ENCODE results near the gene CCDC192.

CCDC192 gene

DNA sequence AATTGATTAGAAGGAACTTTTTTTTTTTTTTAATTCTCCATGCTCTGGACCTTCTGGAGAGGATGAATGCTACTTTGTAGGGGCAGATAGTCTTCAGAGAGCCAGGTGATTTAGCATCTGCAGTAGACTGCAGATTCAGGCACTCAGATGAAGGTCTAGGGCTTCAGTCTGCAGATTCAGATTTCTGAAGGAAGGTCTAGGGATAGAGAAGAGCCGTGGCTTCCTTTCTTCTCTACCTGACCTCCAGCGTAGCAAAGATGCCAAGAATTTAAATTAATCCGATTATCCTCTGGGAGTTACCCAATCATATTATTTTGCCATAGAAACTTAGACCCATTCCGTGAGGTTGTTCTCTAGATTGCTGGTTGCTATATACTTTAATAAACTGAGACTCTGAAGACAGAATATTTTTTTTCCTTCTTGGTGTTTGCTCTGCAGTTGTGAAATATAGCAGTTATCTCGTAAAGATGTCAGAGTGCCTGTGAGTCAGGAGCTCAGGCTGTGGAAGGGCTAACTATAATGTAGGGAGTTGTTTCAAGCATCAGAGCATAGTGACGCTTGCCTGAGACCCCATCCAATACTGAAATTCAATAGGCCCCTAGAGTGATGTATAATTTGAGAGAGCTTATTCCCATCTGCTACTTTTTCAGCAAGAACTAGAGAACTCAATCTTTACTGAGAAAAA is 247.7 kb downstream of the CCDC192 start:
- Histone ChIP-seq H3K4me3 (ENCODE audit: low read depth in 1 of 2, low read length in 2 of 2) (no peak overlapping the region), H3K4me1 (ENCODE audit: insufficient read depth, low read length) (peaks cover 14% of the 10 kb centered on the region), H3K9ac (ENCODE audit: low read length) (no peak overlapping the region), H3K9me3 (ENCODE audit: low read length) (no peaks in the 10 kb centered on the region), H3K27me3 (ENCODE audit: control insufficient read depth in 1 of 2, insufficient read depth in 2 of 2, low read length in 2 of 2) (no peaks in the 10 kb centered on the region), H3K27ac (ENCODE audit: low read depth, low read length) (peak overlapping the region; percentile 20), H3K36me3 (ENCODE audit: insufficient read depth, low read length) (no peaks in the 10 kb centered on the region)

DNA sequence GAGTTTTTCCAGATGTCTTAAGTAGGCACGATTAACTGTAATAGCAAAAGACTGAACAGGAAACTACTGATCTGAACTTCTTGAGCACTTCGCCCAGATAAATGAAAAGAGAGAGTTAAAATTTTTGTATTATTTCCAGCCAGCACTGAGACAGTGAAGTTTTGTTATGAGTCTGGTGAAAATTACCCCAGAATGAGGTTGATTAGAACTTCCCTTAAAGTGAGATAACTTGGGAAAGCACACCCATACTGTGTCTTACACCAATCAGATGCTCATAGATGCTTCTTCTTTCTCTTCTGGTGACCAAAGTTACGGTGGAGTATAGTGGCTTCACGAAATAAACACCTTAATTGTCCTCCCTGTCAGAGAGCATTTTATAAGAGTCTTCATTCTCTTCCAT is 248.6 kb downstream of the CCDC192 start:
- H3K9me3 ChIP-seq (ENCODE audit: low read length), result no peaks in the 10 kb centered on the region
- no peak overlapping the region for H3K27ac ChIP-seq (ENCODE audit: low read depth, low read length)
- no peak overlapping the region for H3K9ac ChIP-seq (ENCODE audit: low read length)
- peaks cover 14% of the 10 kb centered on the region for H3K4me1 ChIP-seq (ENCODE audit: insufficient read depth, low read length)
- H3K36me3 ChIP-seq (ENCODE audit: insufficient read depth, low read length), result no peaks in the 10 kb centered on the region
- H3K4me3 ChIP-seq (ENCODE audit: low read depth in 1 of 2, low read length in 2 of 2), result no peak overlapping the region
- no peaks in the 10 kb centered on the region for H3K27me3 ChIP-seq (ENCODE audit: control insufficient read depth in 1 of 2, insufficient read depth in 2 of 2, low read length in 2 of 2)

DNA sequence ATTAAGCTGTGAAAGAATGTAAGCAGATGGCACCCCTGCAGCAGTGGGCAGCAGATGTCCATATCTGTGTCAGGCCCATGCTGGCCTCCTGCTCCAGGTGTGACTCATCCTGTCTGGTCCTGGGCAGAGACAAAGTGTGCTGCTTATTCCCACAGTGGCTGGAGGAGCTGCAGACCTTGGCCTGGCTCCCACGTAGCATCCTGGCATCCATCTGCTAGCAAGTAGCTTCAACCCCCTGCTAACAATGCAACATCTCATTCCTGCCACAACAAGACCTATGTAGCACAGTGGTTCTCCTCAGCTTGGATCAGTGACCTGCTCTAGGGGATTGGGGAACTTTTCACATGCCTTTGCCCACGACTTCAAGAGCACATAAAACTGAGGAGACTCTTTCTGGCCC is 254.0 kb downstream of the CCDC192 start:
- Histone ChIP-seq H3K9ac (ENCODE audit: low read length) (no peak overlapping the region), H3K36me3 (ENCODE audit: insufficient read depth, low read length) (no peaks in the 10 kb centered on the region), H3K9me3 (ENCODE audit: low read length) (no peaks in the 10 kb centered on the region), H3K27ac (ENCODE audit: low read depth, low read length) (no peak overlapping the region), H3K4me1 (ENCODE audit: insufficient read depth, low read length) (peaks cover 40% of the 10 kb centered on the region), H3K27me3 (ENCODE audit: control insufficient read depth in 1 of 2, insufficient read depth in 2 of 2, low read length in 2 of 2) (no peaks in the 10 kb centered on the region), H3K4me3 (ENCODE audit: low read depth in 1 of 2, low read length in 2 of 2) (no peak overlapping the region)

DNA sequence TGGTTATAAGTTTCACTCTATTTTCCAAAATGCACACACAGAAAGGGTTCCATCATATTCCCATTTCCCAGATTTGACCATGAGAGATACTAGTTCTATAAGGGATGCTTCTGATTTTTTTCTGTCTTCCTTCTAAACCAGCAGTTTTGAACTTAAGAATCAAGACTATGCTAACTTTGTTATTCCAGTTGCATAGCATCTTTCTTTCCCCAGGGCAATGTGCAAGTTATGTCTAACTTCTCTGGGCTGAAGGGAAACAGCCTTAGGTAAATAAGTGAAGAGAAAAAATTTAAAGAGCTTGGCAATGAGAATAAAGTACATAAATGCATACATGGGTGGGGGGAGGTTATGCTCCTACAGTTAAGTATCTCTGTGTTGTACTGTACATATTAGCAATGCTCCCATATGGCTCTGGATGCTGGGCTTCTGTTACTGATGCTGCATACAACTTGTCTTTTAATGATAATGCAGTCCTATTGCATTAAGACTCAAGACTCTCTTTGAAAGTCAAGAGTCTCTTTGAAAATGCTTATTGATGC is 254.6 kb downstream of the CCDC192 start:
- H3K27ac ChIP-seq (ENCODE audit: low read depth, low read length), result no peak overlapping the region

DNA sequence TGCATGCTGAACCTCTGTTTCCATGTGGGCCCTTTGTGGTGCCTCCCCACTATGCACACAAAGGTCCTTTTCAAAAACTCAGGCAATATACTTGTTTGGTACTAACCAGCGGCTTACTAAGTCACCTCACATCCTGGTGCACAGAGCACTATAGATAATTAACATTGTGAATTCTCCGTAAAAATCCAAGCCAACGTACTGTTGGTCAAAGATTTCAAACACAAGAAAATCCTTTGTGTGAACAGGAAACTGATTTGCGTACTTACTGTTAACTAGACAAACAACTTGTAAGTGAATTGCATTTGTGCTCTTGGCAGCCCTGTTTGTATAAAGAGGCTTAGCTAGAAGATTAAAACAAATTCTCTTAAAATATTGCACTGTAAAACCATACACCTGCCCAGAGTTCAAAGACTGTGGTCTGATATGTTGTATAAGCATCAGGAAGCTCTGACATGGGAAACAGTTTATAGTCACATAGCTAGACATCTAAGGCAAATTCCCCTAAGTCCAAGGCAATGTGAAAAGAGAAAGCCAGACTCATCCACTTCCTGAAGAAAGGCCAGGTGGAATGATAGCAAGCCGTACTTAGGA is 255.3 kb downstream of the CCDC192 start:
- no peaks in the 10 kb centered on the region for H3K36me3 ChIP-seq (ENCODE audit: insufficient read depth, low read length)
- H3K4me1 ChIP-seq (ENCODE audit: insufficient read depth, low read length), result peaks cover 40% of the 10 kb centered on the region
- H3K9me3 ChIP-seq (ENCODE audit: low read length), result no peaks in the 10 kb centered on the region
- H3K27ac ChIP-seq (ENCODE audit: low read depth, low read length), result peak overlapping the region; percentile 37
- H3K27me3 ChIP-seq (ENCODE audit: control insufficient read depth in 1 of 2, insufficient read depth in 2 of 2, low read length in 2 of 2), result no peaks in the 10 kb centered on the region
- H3K9ac ChIP-seq (ENCODE audit: low read length), result no peak overlapping the region
- no peak overlapping the region for H3K4me3 ChIP-seq (ENCODE audit: low read depth in 1 of 2, low read length in 2 of 2)

More for the DNA sequence above, 254.6 kb downstream of the CCDC192 start:
- H3K36me3 ChIP-seq (ENCODE audit: insufficient read depth, low read length), result no peaks in the 10 kb centered on the region
- peaks cover 40% of the 10 kb centered on the region for H3K4me1 ChIP-seq (ENCODE audit: insufficient read depth, low read length)
- no peaks in the 10 kb centered on the region for H3K9me3 ChIP-seq (ENCODE audit: low read length)
- H3K4me3 ChIP-seq (ENCODE audit: low read depth in 1 of 2, low read length in 2 of 2), result no peak overlapping the region
- H3K27me3 ChIP-seq (ENCODE audit: control insufficient read depth in 1 of 2, insufficient read depth in 2 of 2, low read length in 2 of 2), result no peaks in the 10 kb centered on the region
- no peak overlapping the region for H3K9ac ChIP-seq (ENCODE audit: low read length)

DNA sequence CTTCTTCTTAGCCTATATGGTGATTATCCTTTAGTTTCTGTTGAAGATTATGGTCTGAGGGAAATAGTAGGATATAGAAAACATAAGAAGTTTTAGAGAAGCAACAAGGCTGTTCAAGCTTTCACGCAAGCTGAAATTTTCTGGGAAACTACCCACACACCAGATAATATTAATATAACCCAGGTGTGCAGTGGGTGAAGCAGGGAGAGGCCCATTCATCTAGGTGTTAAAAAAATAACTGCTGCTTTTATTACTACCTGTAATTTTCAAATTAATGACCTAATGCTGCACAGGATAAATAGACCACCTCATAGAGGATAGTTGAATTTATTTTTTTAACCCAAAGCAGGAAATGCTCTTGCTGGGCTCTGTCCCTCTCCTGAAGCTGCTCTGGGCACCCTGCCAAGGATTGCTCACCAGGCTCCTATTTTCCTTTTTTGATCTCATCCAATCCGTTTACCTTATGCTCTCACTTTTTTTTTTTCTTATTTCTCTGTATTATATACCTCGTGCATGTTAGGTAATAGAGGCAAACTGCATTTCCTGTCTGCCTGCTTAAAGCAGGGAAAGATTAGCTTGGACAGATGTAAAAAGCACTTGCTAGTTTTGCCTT is 256.1 kb downstream of the CCDC192 start:
- H3K27ac ChIP-seq (ENCODE audit: low read depth, low read length), result peak overlapping the region; percentile 37
- H3K4me1 ChIP-seq (ENCODE audit: insufficient read depth, low read length), result peaks cover 40% of the 10 kb centered on the region
- no peaks in the 10 kb centered on the region for H3K9me3 ChIP-seq (ENCODE audit: low read length)
- no peaks in the 10 kb centered on the region for H3K27me3 ChIP-seq (ENCODE audit: control insufficient read depth in 1 of 2, insufficient read depth in 2 of 2, low read length in 2 of 2)
- no peak overlapping the region for H3K9ac ChIP-seq (ENCODE audit: low read length)
- H3K36me3 ChIP-seq (ENCODE audit: insufficient read depth, low read length), result no peaks in the 10 kb centered on the region
- no peak overlapping the region for H3K4me3 ChIP-seq (ENCODE audit: low read depth in 1 of 2, low read length in 2 of 2)

DNA sequence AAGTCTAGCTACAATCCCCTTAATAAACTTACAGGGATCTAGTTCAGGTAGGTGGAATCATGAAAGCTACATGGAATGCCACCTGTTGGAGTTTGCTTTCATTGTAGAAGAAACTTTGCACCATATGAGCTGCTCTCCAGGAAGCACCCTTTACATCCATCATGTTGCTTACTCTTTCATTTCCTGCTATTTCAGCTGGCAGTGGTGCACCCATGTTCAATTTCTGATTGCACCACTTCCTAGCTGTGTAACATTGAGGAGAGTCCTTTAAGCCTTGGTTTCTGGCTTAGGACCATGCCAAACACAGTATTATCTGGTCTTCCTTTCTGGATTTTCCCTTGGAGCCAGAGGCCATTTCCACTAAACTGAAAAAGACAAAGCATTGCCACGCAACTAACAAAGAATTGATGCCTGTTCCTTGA is 257.1 kb downstream of the CCDC192 start:
- H3K4me3 ChIP-seq (ENCODE audit: low read depth in 1 of 2, low read length in 2 of 2), result no peak overlapping the region
- no peaks in the 10 kb centered on the region for H3K9me3 ChIP-seq (ENCODE audit: low read length)
- no peak overlapping the region for H3K9ac ChIP-seq (ENCODE audit: low read length)
- peaks cover 40% of the 10 kb centered on the region for H3K4me1 ChIP-seq (ENCODE audit: insufficient read depth, low read length)
- no peaks in the 10 kb centered on the region for H3K27me3 ChIP-seq (ENCODE audit: control insufficient read depth in 1 of 2, insufficient read depth in 2 of 2, low read length in 2 of 2)
- no peak overlapping the region for H3K27ac ChIP-seq (ENCODE audit: low read depth, low read length)
- no peaks in the 10 kb centered on the region for H3K36me3 ChIP-seq (ENCODE audit: insufficient read depth, low read length)

DNA sequence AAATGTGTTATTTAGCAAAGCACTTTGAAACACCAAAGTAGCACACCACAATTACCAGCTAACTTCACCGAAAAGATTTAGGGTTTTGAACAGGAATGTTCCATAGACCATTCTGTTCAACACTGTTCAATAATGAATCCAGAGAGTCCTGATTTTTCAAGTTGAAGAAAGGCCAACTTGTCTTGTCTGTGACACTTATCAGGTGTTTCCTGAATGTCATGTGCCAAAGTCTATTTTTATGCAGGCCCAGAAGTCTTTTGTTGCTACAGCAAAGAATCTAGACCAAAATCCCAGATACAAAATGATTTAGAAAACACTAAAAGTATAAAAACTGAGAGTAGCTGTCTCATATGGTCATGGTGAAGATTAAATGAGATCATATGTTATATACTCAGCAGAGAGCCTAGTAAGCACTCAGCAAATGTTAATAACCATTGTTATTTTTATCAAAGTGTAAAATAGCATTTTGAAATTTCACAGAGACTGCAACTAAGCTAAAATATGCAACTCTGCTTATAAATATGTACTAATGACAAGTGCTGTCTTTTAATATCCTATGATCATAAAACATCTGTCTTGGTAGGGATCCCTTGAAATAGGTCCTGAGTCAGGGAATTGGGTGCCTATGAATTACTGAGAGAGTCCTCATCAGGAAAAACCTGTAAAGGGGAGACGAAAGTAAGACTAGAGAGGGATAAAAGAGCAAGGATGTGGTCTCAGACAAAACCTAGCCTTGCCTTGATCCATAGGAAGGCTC is 258.0 kb downstream of the CCDC192 start:
- Histone ChIP-seq H3K27ac (ENCODE audit: low read depth, low read length) (no peak overlapping the region), H3K36me3 (ENCODE audit: insufficient read depth, low read length) (no peaks in the 10 kb centered on the region), H3K9ac (ENCODE audit: low read length) (no peak overlapping the region), H3K4me3 (ENCODE audit: low read depth in 1 of 2, low read length in 2 of 2) (no peak overlapping the region), H3K27me3 (ENCODE audit: control insufficient read depth in 1 of 2, insufficient read depth in 2 of 2, low read length in 2 of 2) (no peaks in the 10 kb centered on the region), H3K4me1 (ENCODE audit: insufficient read depth, low read length) (peaks cover 40% of the 10 kb centered on the region), H3K9me3 (ENCODE audit: low read length) (no peaks in the 10 kb centered on the region)

DNA sequence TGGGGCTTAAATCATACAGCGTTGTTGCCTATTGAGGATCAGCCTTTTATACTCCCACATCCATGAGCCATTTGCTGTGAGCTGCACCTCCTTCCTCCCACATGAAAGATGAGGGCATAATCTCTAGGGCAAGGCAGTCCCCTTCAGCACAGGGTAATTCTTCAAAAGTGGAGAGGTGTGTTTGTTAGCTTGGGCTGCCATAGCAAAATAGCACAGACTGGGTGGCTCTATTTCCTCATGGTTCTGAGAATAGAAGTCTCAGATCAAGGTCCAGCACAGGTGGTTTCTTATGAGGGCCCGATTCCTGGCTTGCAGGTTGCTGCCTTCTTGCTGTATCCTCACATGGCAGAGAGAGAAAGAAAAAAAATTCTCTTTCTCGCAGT is 258.6 kb downstream of the CCDC192 start:
- Histone ChIP-seq H3K36me3 (ENCODE audit: insufficient read depth, low read length) (no peaks in the 10 kb centered on the region), H3K27ac (ENCODE audit: low read depth, low read length) (no peak overlapping the region), H3K9me3 (ENCODE audit: low read length) (no peaks in the 10 kb centered on the region), H3K9ac (ENCODE audit: low read length) (no peak overlapping the region), H3K27me3 (ENCODE audit: control insufficient read depth in 1 of 2, insufficient read depth in 2 of 2, low read length in 2 of 2) (no peaks in the 10 kb centered on the region), H3K4me3 (ENCODE audit: low read depth in 1 of 2, low read length in 2 of 2) (no peak overlapping the region), H3K4me1 (ENCODE audit: insufficient read depth, low read length) (peaks cover 40% of the 10 kb centered on the region)

DNA sequence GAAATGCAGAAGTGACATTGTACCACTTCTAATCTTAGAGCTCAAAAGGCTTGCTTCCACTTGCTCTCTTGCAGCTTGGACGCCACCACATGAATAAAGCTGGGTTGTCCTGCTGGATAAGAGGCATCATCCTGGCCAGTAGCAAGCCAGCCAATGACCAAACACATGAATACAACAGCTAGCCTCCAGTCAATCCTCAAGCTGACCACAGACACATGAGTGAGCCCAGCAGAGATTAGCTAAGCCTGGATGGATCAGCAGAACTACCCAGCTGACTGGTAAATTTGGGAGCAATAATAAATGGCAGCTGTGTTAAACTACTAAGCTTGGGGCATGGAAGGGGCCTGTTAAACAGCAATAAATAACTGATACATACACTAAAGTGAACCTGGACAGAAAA is 259.3 kb downstream of the CCDC192 start:
- Histone ChIP-seq H3K36me3 (ENCODE audit: insufficient read depth, low read length) (no peaks in the 10 kb centered on the region), H3K9me3 (ENCODE audit: low read length) (no peaks in the 10 kb centered on the region), H3K27me3 (ENCODE audit: control insufficient read depth in 1 of 2, insufficient read depth in 2 of 2, low read length in 2 of 2) (no peaks in the 10 kb centered on the region), H3K4me3 (ENCODE audit: low read depth in 1 of 2, low read length in 2 of 2) (no peak overlapping the region), H3K27ac (ENCODE audit: low read depth, low read length) (no peak overlapping the region), H3K4me1 (ENCODE audit: insufficient read depth, low read length) (peaks cover 33% of the 10 kb centered on the region), H3K9ac (ENCODE audit: low read length) (no peak overlapping the region)

DNA sequence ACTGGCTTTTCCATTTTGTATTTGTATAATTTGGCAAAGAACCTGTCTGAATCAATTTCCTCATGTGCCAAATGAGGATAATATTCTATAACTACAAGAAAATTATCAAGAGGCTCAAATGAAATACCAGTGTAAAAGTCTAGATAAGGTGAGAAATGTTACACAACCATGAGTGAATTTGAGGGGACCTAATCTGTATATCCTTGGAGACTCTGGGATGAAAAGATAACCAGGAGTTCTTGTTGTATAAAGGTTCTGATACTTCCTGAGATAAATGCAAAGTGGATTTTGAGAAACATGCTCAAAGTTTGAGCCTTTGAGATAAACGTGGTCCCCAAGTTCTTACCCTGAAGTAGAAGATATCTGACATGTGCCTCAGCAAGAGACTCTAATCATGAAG is 260.0 kb downstream of the CCDC192 start:
- Histone ChIP-seq H3K4me1 (ENCODE audit: insufficient read depth, low read length) (peaks cover 25% of the 10 kb centered on the region), H3K27ac (ENCODE audit: low read depth, low read length) (no peak overlapping the region), H3K27me3 (ENCODE audit: control insufficient read depth in 1 of 2, insufficient read depth in 2 of 2, low read length in 2 of 2) (no peaks in the 10 kb centered on the region), H3K9ac (ENCODE audit: low read length) (no peak overlapping the region), H3K9me3 (ENCODE audit: low read length) (no peaks in the 10 kb centered on the region), H3K4me3 (ENCODE audit: low read depth in 1 of 2, low read length in 2 of 2) (no peak overlapping the region), H3K36me3 (ENCODE audit: insufficient read depth, low read length) (no peaks in the 10 kb centered on the region)
